ENCODE results near the gene TRIM72.

TRIM72 gene

DNA sequence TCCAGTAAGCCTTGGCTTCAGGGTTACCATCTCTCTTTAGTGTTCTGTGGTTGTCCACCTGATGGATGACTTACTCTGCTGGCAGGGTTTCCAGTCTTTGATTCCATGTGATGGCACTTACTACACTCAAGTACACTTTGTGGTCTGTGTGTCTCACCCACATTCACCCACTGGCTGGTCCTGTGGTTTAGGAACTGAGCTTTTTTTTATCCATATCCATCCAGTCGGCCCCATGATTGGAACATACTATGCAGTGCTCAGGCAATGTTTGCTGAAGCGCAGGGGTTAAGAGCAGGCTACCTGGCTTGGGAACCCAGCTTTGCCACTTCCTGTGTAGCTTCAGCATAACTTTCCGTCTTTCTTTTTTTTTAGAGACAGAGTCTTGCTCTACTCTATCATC, 36.8 kb upstream of the TRIM72 start:
- Histone ChIP-seq H3K9ac (ENCODE audit: low read length) (no peak overlapping the region), H2AFZ (ENCODE audit: low read depth, low read length, severe bottlenecking) (no peak overlapping the region), H3F3A (ENCODE audit: insufficient read depth) (no peaks in the 10 kb centered on the region), H3K4me2 (ENCODE audit: low read depth, low read length, poor library complexity, severe bottlenecking) (no peak overlapping the region), H4K20me1 (ENCODE audit: low read depth, low read length) (peaks cover 8% of the 10 kb centered on the region), H3K9me3 (ENCODE audit: insufficient read depth, low read length) (no peaks in the 10 kb centered on the region), H3K4me3 (ENCODE audit: insufficient read depth, low read length, poor library complexity, severe bottlenecking) (no peak overlapping the region), H3K36me3 (ENCODE audit: low read length) (peaks cover 12% of the 10 kb centered on the region), H3K27ac (ENCODE audit: low read depth, low read length) (no peak overlapping the region), H3K79me2 (ENCODE audit: insufficient read depth, low read length) (peaks cover 25% of the 10 kb centered on the region), H3K27me3 (ENCODE audit: low read length) (no peaks in the 10 kb centered on the region), H3K9me2 (replicated peaks; ENCODE audit: insufficient read depth, low read length) (no peaks in the 10 kb centered on the region)
- TF ChIP-seq, protein P1, sequence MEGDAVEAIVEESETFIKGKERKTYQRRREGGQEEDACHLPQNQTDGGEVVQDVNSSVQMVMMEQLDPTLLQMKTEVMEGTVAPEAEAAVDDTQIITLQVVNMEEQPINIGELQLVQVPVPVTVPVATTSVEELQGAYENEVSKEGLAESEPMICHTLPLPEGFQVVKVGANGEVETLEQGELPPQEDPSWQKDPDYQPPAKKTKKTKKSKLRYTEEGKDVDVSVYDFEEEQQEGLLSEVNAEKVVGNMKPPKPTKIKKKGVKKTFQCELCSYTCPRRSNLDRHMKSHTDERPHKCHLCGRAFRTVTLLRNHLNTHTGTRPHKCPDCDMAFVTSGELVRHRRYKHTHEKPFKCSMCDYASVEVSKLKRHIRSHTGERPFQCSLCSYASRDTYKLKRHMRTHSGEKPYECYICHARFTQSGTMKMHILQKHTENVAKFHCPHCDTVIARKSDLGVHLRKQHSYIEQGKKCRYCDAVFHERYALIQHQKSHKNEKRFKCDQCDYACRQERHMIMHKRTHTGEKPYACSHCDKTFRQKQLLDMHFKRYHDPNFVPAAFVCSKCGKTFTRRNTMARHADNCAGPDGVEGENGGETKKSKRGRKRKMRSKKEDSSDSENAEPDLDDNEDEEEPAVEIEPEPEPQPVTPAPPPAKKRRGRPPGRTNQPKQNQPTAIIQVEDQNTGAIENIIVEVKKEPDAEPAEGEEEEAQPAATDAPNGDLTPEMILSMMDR (IDR thresholded peaks at IDR 0.05; ENCODE audit: insufficient read depth, low read length, poor library complexity, severe bottlenecking), result no peak
- no peak for TF ChIP-seq EZH2phosphoT487 (conservative IDR thresholded peaks at IDR 0.05; ENCODE audit: low read length)

DNA sequence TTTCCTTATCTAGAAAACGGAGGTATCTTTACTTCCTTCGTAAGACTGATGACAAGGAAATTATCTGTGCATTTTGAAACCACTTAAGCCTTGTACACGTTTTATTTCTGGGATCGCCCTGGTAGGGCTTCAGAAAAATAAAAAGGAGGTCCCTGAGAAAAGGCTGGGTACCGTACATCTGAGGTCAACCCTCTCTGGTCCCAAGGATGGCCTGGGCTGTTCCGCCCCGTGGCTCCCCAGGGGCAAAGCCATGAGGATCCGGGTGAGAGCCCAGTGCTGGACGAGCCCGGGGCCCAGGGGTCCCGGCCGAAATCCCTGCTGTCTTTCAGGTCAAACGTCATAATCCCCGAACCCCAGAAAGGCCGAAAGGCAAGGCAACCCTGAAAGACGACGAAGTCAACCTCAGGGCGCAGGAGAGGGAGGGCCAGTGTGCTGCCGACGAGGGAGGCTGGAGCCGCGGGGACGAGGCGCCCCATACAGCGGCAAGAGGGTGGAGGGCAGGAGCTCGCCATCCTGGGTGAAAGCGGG, 34.6 kb upstream of the TRIM72 start:
- TF ChIP-seq, protein P1 (IDR thresholded peaks at IDR 0.05; ENCODE audit: insufficient read depth, low read length, poor library complexity, severe bottlenecking), result no peak
- TF ChIP-seq EZH2phosphoT487 (conservative IDR thresholded peaks at IDR 0.05; ENCODE audit: low read length), result no peak
- peak overlapping the region; percentile 97 for H3K4me3 ChIP-seq (ENCODE audit: insufficient read depth, low read length, poor library complexity, severe bottlenecking)
- H3K9ac ChIP-seq (ENCODE audit: low read length), result peak overlapping the region; percentile 93
- H3K36me3 ChIP-seq (ENCODE audit: low read length), result peaks cover 32% of the 10 kb centered on the region
- peaks cover 29% of the 10 kb centered on the region for H4K20me1 ChIP-seq (ENCODE audit: low read depth, low read length)
- peaks cover 47% of the 10 kb centered on the region for H3K79me2 ChIP-seq (ENCODE audit: insufficient read depth, low read length)
- peak overlapping the region; percentile 82 for H3K4me2 ChIP-seq (ENCODE audit: low read depth, low read length, poor library complexity, severe bottlenecking)
- peak overlapping the region; percentile 89 for H3K27ac ChIP-seq (ENCODE audit: low read depth, low read length)
- H3K27me3 ChIP-seq (ENCODE audit: low read length), result no peaks in the 10 kb centered on the region
- H2AFZ ChIP-seq (ENCODE audit: low read depth, low read length, severe bottlenecking), result peak overlapping the region; percentile 86
- H3K9me2 ChIP-seq (replicated peaks; ENCODE audit: insufficient read depth, low read length), result no peaks in the 10 kb centered on the region
- H3F3A ChIP-seq (ENCODE audit: insufficient read depth), result no peaks in the 10 kb centered on the region
- no peaks in the 10 kb centered on the region for H3K9me3 ChIP-seq (ENCODE audit: insufficient read depth, low read length)

DNA sequence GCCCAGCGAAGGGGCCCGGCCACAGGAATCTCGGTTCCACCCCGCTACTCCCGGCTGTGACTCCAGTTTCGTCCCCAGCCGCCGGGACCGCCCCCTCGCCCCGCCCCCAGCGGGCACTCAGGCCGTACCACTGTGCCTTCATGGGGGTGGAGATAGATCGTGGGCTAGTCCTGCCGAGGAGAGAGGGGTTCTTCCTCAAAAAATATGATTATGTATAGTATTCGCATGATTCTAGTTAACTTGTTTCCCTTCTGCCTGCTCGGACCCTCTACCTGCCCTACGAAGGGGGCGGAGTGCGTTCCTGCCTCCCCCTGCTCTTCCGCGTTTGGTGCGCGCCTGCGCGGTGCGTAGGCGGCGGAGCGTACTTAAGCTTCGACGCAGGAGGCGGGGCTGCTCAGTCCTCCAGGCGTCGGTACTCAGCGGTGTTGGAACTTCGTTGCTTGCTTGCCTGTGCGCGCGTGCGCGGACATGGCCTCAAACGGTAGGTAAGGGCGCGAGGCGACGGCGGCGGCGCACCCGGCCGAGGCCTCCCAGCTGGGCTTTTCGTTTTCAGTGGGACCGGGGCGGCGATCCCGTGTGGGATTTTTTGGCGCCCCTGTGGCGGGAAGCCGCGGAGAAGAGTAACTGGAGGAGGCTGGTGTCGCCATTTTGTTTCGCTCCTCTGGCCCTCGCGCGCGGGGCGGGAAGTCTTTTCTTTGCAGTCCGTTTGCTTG, 34.0 kb upstream of the TRIM72 start, which contains the start of gene FUS:
FUS (plus strand) TSS at position 393 of the 713 bp plus-strand sequence; CDS start at position 469, 76 bp downstream.
- peak within 1 kb of the TSS; percentile 82 for H3K4me2 ChIP-seq (ENCODE audit: low read depth, low read length, poor library complexity, severe bottlenecking)

More for the DNA sequence above, 34.0 kb upstream of the TRIM72 start, which contains the start of gene FUS:
- Histone ChIP-seq H3K9ac (ENCODE audit: low read length) (peak within 1 kb of the TSS; percentile 93), H4K20me1 (ENCODE audit: low read depth, low read length) (peaks cover 32% of the 10 kb centered on the region), H3K27me3 (ENCODE audit: low read length) (no peaks in the 10 kb centered on the region), H3F3A (ENCODE audit: insufficient read depth) (no peaks in the 10 kb centered on the region), H3K79me2 (ENCODE audit: insufficient read depth, low read length) (peaks cover 51% of the 10 kb centered on the region), H3K36me3 (ENCODE audit: low read length) (peaks cover 36% of the 10 kb centered on the region), H3K27ac (ENCODE audit: low read depth, low read length) (peak within 1 kb of the TSS; percentile 89), H3K9me3 (ENCODE audit: insufficient read depth, low read length) (no peaks in the 10 kb centered on the region), H3K9me2 (replicated peaks; ENCODE audit: insufficient read depth, low read length) (no peaks in the 10 kb centered on the region), H3K4me3 (ENCODE audit: insufficient read depth, low read length, poor library complexity, severe bottlenecking) (peak within 1 kb of the TSS; percentile 97), H2AFZ (ENCODE audit: low read depth, low read length, severe bottlenecking) (peak within 1 kb of the TSS; percentile 86)
- TF ChIP-seq, protein P1 (IDR thresholded peaks at IDR 0.05; ENCODE audit: insufficient read depth, low read length, poor library complexity, severe bottlenecking), result no peak
- no peak for TF ChIP-seq EZH2phosphoT487 (conservative IDR thresholded peaks at IDR 0.05; ENCODE audit: low read length)

Measured in SU-DHL-6 (cell line).